DMS114 treated with DMSO at 0.1 percent for 48 hours (cell line): ENCODE measurements around the gene CLDN6.

Experiments
- DNase-seq: peaks from one replicate; lab custom pipeline; 2025; ENCODE audit not compliant: unreplicated experiment; lab: John Stamatoyannopoulos, UW

The CLDN6 gene

DNA sequence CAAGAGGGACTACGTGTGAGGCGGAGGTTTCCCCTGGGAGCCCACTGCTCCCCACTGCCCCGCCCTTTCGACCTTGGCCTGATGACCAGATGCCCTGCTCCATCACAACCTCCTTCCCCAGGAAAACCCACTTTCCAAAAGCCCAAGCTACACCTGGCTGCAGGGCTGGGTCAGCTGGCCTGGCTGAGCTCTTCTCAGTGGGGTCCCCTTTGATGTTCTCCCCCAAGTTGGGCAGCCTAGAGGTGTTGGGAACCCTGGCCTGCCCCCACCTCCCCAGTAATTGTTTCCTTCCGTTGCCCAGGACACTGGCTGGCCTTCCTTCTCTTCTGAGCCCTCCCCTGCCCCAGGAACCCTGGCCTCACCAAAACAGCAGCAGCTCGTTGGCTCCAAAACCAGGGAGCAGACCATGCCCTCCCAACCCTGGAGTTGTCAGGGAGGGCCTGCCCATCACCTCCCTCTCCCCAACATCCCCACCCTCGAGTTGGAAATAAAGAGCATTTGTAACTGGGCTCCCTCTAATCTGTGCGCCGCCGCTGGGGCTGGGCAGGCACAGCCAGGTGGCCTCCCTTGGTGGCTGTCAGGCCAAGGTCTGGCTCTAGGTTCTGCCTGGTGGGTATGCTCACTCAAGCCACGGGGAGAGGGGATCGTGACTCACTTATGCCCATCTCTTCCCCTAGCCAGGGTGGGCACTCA, 3.8 kb downstream of the CLDN6 start:
- no peak for DNase-seq

GRCh38 chr16:3013491-3013951, 4.5 kb downstream of the CLDN6 start:
- no peak for DNase-seq

GRCh38 chr16:3012828-3013420, 5.1 kb downstream of the CLDN6 start, which contains the start of gene CLDN9:
CLDN9 (plus strand) TSS chr16:3012923; CDS start chr16:3013363, 440 bp downstream.
- no peak for DNase-seq

DNA sequence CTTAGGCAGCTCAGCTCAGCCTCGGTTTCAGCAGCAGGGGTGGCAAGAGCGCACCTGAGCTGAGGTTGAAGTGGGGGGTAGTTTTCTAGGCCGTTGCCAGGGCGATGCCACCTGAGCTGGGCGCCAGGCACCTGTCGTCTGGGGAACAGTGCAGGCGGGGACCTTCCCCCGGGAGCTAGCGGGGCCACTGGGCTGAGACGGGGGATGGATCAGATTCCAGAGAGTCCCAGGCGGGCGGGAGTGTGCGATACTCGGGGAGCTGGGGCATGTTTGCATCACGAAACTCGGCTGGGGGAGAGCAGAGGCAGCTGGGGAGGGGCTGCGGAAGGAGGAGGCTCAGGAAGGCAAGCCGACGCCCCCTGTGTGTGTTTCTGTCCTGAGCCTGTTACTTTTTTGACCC, 5.7 kb downstream of the CLDN6 start:
- no peak for DNase-seq

GRCh38 chr16:3010510-3010909, 7.5 kb downstream of the CLDN6 start:
- DNase-seq = no peak

DNA sequence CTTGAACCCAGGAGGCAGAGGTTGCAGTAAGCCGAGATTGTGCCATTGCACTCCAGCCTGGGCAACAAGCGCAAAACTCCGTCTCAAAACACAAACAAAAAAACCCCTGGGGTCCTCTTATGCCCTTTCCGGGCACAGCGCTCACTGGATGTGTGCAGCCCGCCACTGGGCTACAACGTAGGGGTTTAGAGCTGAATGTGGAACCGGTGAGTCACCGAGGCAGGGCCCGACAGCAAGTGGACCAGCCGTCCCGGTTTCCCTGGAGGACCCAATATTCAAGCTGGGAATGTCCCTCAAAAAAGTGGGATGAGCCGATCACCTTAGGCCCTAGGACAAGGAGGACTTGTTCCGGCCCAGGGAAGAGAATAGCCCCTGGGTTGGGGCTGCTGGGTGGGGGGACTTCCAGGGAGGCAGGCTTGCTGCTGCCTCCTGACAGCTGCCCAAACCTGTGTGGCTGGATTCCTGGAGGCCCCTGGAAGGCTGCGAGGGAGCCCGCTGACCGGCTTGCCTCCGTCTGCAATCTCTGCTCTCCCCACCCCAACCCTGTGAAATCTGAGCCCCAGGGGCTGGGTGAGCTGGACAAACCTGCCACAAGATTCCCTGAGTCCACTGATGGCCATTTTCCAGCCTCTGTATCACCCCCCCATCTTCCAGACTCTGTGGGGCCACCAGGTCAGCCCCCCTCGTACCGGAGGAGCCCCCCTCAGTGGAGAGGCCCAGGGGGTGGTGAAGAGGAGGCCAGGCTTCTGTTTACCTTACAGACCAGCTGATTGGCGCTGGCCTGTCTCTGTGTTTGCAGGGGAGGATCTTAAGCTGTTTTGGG, 8.2 kb downstream of the CLDN6 start:
- DNase-seq = no peak

DNA sequence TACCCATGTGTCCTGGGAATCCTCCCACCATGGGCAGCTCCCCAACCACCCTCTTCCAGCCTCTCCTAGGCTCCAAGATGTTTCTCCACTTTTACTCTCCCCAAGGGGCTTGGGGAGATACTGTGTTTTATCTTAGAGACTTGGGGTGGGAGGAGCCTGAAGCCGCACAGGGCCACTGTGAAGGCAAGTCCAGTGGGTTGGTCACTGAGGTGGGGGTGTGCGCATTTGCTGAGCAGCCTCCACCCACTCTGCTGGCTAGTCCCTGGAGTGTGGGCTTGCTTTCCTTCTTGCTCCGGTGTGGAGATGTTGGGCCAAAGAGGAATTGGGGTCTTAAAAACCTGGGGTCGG, 9.3 kb downstream of the CLDN6 start:
- DNase-seq = no peak

- no peak for DNase-seq
Measured at GRCh38 chr16:3007957-3008689, 9.9 kb downstream of the CLDN6 start.

GRCh38 chr16:3007059-3007956, 10.7 kb downstream of the CLDN6 start:
- DNase-seq = no peak

DNA sequence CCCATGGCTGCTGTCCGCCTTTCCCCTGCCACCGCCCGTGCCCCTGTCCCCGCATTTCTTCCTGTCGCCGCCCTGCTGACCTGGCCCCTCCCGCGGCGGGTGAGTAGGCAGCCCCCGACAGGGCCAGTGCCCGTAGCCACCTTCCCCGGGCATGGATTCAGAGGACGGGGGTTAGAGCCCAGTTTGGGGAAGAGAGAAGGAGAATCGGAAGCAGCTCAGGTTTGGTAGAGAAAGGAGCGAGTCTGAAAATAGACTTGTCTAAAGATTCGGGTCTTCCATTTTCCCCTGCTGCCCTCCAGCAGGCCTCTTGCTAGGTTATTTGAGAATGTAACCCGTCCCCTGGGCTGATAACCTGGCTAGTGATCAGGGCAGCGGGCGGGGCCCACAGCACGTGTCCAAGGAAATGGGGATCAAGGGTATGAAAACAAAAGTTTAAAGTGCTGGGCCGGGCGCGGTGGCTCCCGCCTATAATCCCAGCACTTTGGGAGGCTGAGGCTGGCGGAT, 13.2 kb downstream of the CLDN6 start:
- DNase-seq = no peak

DNA sequence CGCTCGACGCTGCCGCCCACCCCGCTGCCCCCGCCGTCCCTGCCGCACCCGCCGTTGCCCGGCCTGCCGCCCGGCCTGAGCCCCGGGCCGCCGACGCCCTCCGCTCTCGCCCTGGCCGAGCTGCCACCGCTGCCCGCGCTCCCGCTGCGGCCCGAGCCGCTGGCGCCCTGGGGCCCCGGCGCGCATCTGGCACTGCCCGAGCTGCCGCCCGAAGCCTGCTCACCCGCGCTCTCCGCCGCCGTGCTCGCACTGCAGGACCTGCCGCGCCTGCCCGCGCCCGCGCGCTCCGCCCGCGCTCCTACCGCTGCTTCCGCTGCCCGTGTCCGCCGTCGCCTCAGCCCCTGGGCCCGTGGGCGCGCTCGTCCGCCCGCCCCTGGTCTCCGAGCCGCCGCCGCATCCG, 13.7 kb downstream of the CLDN6 start:
- no peak for DNase-seq

DNA sequence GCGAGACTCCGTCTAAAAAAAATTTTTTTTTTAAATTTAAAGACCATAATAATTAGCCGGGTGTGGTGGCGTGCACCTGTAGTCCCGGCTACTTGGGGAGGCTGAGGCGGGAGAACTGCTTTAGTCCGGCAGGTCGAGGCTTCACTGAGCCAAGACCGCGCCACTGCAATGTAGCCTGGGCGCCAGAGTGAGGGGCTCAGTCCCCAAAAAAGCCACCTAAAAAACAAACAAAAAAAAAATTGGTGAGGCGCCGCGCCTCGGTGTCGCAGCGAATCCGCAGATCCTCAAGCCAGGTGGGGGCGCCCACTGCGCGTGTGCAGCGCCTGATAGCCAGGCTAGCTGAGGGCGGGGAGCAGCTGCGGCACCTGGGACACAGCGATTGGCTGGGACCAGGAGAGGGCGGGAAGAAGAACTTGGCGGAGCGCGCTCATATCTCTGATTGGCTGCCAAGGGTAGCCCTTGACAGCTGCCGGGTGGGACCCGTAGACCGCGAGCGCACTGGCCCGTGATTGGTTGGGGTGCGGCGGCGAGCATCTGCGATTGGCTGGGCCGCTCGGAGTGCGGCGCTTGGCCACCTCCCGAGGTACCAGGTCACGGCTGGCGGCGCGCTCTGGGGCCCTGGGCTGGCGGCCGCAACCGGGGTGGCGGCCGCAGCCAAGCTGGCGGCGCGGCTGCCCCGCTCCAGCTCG, 14.3 kb downstream of the CLDN6 start:
- DNase-seq = peak; percentile 94

GRCh38 chr16:3001316-3001715, 16.7 kb downstream of the CLDN6 start:
- DNase-seq = no peak

GRCh38 chr16:3000540-3000939, 17.4 kb downstream of the CLDN6 start:
- no peak for DNase-seq

GRCh38 chr16:2999929-3000328, 18.1 kb downstream of the CLDN6 start:
- DNase-seq = no peak

DNA sequence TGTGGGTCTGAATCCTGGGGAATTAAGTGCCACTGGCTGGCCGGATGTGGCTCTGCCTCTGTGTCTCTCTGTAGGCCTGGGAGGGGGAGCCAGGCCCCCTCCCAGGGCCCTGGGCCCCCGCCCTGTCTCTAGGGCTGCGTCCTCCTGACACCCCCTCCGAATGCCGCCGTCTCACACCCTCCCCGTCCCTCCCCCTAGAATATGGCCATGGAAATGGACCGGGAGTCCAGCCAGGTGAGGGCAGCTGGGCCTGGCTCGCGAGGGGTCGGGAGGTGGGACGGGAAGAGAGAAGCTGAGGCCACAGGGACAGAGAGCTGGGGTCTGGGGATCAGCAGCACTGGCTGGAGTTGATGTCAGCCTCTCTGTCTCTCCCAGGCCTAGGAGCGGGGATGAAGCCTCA, 21.7 kb downstream of the CLDN6 start:
- no peak for DNase-seq

DNA sequence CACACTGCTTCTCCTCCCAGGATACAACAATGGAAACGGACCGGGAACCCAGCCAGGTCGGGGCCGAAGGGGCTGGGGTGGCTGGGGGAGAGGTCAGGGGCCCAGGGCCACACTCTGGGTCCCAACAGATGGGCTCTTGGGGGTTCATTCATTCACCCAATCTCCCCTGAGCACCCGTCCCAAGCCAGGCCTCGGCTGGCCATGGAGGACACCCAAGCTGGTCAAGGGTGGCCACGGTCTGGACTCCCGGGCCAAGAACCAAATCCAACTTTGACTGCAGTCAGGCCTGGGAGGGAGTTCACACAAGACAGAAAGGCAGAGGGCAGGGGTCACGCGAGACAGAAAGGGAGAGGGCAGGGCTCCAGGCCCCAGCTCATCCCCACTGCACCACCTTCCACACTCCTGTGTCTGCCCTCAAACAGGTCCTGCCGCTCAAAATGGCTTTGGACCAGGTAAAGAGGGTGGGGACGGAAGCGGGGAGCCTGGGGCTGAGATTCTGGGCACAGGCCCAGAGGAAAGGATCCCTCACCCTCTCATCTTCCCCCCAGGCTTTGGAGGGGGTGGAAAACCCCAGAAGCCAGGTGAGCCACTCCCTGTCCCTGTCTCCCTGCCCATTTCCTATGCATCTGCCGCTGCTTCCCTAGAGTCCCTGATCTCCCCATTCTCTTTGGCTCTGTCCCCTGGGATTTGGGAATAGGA, 25.5 kb downstream of the CLDN6 start:
- no peak for DNase-seq

GRCh38 chr16:2991566-2992261, 26.3 kb downstream of the CLDN6 start:
- DNase-seq = no peak
